Neutrophil (primary cell): ENCODE data around the gene PCDHB8.
"Not testable (repeated sequence)": the region's sequence is repeated elsewhere in the genome, so short reads cannot be mapped to it uniquely, and the experiment has no call there.

ENCODE experiments used
- H3K27ac ChIP-seq: fragments of 200-600 bp; sonication (generic); 2 replicates; pipeline ENCODE4 v1.5.1; 2016; ENCODE audit warnings: mild to moderate bottlenecking, moderate library complexity
- H3K27me3 ChIP-seq: fragments of 200-600 bp; sonication (generic); 2 replicates; pipeline ENCODE4 v1.6.0; 2016; ENCODE audit warnings: mild to moderate bottlenecking
- H3K36me3 ChIP-seq: fragments of 200-600 bp; sonication (generic); 2 replicates; pipeline ENCODE4 v1.5.1; 2017
- H3K4me1 ChIP-seq, 2 experiments: fragments of 200-600 bp in 1 of 2; sonication (generic) in 1 of 2; 1 replicate in 1 of 2; 2 replicates in 1 of 2; pipeline versions ENCODE4 v1.5.1 to v1.6.1; 2013 to 2016; ENCODE audit warnings: low read depth in 1 of 2, low read length in 1 of 2, mild to moderate bottlenecking in 1 of 2, moderate library complexity in 1 of 2; ENCODE audit not compliant: control insufficient read depth in 1 of 2, insufficient read depth in 1 of 2
- H3K4me3 ChIP-seq, 2 experiments: fragments of 200-600 bp in 1 of 2; sonication (generic) in 1 of 2; 1 replicate in 1 of 2; 2 replicates in 1 of 2; pipeline ENCODE4 v1.5.1; 2013 to 2016; ENCODE audit warnings: low read depth in 1 of 2, low read length in 1 of 2, mild to moderate bottlenecking in 1 of 2, moderate library complexity in 1 of 2
- H3K9me3 ChIP-seq: fragments of 200-600 bp; sonication (generic); 2 replicates; pipeline ENCODE4 v1.5.1; 2016
- CTCF ChIP-seq: fragments of 200-600 bp; sonication (generic); IDR thresholded peaks from 2 replicates; pipeline ENCODE4 v1.5.1; 2016; ENCODE audit warnings: antibody characterized with exemption

PCDHB8 gene

DNA sequence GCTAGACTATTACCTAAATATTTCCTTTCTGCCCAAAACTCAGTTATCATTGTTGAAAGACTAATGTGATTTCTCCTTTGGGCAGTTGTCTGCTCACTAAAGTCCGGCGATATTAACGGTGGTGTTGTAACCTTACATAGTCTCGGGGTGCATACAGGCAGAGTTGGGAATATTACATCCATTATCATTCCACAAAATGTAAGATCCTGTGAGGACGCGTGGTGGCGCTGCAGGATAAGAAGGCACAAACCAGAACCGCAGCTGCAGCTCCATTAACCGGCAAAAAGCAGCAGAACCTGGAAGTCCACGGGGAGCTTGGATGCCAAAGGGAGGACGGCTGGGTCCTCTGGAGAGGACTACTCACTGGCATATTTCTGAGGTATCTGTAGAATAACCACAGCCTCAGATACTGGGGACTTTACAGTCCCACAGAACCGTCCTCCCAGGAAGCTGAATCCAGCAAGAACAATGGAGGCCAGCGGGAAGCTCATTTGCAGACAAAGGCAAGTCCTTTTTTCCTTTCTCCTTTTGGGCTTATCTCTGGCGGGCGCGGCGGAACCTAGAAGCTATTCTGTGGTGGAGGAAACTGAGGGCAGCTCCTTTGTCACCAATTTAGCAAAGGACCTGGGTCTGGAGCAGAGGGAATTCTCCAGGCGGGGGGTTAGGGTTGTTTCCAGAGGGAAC, 36.2 kb downstream of the PCDHB8 start, which contains the start of gene PCDHB13:
PCDHB13 (plus strand) TSS at position 264 of the 684 bp plus-strand sequence; CDS start at position 469, 205 bp downstream.
- H3K27ac ChIP-seq, H3K9me3 ChIP-seq, H3K36me3 ChIP-seq, H3K4me1 ChIP-seq, H3K4me3 ChIP-seq: not testable (repeated sequence)
- peaks cover 62% of the 10 kb centered on the region for H3K27me3 ChIP-seq

DNA sequence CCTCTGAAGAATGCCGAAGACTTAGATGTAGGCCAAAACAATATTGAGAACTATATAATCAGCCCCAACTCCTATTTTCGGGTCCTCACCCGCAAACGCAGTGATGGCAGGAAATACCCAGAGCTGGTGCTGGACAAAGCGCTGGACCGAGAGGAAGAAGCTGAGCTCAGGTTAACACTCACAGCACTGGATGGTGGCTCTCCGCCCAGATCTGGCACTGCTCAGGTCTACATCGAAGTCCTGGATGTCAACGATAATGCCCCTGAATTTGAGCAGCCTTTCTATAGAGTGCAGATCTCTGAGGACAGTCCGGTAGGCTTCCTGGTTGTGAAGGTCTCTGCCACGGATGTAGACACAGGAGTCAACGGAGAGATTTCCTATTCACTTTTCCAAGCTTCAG, 37.0 kb downstream of the PCDHB8 start:
- H3K27me3 ChIP-seq: peaks cover 55% of the 10 kb centered on the region
- not testable (repeated sequence) for H3K36me3 ChIP-seq, H3K4me3 ChIP-seq, H3K9me3 ChIP-seq, H3K4me1 ChIP-seq, H3K27ac ChIP-seq

DNA sequence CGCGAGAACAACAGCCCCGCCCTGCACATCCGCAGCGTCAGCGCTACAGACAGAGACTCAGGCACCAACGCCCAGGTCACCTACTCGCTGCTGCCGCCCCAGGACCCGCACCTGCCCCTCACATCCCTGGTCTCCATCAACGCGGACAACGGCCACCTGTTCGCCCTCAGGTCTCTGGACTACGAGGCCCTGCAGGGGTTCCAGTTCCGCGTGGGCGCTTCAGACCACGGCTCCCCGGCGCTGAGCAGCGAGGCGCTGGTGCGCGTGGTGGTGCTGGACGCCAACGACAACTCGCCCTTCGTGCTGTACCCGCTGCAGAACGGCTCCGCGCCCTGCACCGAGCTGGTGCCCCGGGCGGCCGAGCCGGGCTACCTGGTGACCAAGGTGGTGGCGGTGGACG, 37.9 kb downstream of the PCDHB8 start:
- H3K4me3 ChIP-seq, H3K4me1 ChIP-seq, H3K27ac ChIP-seq, H3K9me3 ChIP-seq, H3K36me3 ChIP-seq: not testable (repeated sequence)
- peaks cover 46% of the 10 kb centered on the region for H3K27me3 ChIP-seq

DNA sequence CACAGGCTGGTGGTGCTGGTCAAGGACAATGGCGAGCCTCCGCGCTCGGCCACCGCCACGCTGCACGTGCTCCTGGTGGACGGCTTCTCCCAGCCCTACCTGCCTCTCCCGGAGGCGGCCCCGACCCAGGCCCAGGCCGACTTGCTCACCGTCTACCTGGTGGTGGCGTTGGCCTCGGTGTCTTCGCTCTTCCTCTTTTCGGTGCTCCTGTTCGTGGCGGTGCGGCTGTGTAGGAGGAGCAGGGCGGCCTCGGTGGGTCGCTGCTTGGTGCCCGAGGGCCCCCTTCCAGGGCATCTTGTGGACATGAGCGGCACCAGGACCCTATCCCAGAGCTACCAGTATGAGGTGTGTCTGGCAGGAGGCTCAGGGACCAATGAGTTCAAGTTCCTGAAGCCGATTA, 38.4 kb downstream of the PCDHB8 start:
- not testable (repeated sequence) for H3K9me3 ChIP-seq, H3K4me3 ChIP-seq, H3K27ac ChIP-seq, H3K4me1 ChIP-seq, H3K36me3 ChIP-seq
- H3K27me3 ChIP-seq: peaks cover 43% of the 10 kb centered on the region

DNA sequence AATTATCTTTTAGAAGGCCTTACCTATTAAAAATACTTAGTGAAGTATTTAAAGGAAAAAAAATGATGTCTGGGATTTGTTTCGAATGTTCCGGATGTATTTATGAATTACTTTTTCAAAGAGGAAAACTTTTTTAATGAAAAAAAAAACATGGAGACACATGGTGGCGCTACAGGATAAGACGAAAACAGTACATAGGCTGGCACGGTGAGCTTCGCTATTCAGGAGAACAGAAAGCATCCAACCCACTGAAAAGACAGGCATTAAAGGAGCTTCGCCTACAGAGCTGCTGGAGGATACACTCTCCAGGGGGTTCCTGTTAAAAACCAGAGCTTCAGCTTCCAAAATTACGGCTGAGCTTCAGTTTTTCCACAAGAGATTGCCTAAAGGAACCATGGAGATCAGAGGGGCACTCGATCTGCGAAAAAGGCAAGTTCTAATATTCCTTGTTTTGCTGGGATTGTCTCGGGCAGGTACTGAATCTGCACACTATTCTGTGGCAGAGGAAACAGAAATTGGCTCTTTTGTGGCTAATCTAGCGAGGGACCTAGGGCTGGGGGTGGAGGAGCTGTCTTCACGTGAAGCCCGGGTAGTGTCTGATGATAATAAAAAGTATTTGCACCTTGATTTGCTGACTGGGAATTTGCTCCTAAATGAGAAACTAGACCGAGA, 45.7 kb downstream of the PCDHB8 start, which contains the start of gene PCDHB14:
PCDHB14 (plus strand) TSS at position 232 of the 672 bp plus-strand sequence; CDS start at position 395, 163 bp downstream.
- Histone ChIP-seq H3K27me3 (peaks cover 36% of the 10 kb centered on the region), H3K36me3 (no peaks in the 10 kb centered on the region), H3K9me3 (no peaks in the 10 kb centered on the region), H3K4me1 (no peaks in the 10 kb centered on the region), H3K4me3 (no peak within 1 kb of the TSS), H3K27ac (no peak within 1 kb of the TSS)
- TF ChIP-seq CTCF: no peak

DNA sequence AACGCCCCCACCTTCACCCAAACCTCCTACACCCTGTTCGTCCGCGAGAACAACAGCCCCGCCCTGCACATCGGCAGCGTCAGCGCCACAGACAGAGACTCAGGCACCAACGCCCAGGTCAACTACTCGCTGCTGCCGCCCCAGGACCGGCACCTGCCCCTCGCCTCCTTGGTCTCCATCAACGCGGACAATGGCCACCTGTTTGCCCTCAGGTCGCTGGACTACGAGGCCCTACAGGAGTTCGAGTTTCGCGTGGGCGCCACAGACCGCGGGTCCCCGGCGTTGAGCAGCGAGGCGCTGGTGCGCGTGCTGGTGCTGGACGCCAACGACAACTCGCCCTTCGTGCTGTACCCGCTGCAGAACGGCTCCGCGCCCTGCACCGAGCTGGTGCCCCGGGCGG, 47.3 kb downstream of the PCDHB8 start:
- H3K4me1 ChIP-seq, H3K4me3 ChIP-seq, H3K27ac ChIP-seq, H3K9me3 ChIP-seq, H3K36me3 ChIP-seq: not testable (repeated sequence)
- H3K27me3 ChIP-seq: peaks cover 36% of the 10 kb centered on the region

- H3K9me3 ChIP-seq, H3K27ac ChIP-seq, H3K4me1 ChIP-seq, H3K36me3 ChIP-seq, H3K4me3 ChIP-seq: not testable (repeated sequence)
- peaks cover 36% of the 10 kb centered on the region for H3K27me3 ChIP-seq
These were observed 47.8 kb downstream of the PCDHB8 start for GRCh38 chr5:141225421-141225820.
